Measurements from ENCODE around the gene KRT23.
A peak's percentile ranks its signal among the peaks of the same experiment; 100 is the strongest.

Gene KRT23

DNA sequence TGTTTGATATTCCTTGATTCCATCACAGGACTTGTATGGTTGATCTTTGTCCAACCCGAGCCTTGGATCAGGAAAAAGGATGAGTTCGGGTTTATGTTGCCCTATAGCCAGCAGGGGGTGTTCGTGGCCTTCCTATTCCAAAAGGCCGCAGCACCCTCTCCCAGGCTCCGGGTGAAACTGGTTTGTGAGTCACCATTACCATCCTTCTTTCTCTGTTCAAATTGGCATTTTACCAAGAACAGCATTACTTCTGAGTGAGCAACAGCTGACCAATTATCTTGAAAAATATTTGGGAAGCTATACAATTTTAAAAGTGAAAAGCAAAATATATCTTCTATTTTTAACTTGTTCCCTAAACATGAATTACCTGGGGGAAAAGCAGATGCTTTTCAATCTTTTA lies 28.1 kb downstream of the KRT23 start:
- peak; percentile 63 for DNase-seq (ENCODE audit: low spot score)

DNA sequence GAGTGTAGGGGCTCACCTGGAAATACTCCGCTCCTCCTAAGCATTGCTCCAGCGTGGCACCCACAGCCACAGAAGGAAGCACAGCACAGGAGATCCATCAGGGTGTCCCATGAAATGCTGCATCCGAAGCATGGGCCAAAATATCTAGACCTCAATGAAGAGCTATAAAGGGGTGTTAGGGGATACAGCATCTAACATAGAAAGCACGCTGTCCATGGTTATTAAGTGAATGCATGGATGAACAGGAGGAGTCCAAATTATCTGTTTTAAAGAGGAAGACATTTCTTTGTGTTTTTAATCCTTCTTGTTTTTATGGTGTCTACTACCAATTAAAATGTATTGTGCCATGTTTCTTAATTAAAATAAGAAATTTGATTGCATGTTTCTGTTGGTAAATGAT lies 30.8 kb downstream of the KRT23 start:
- no peak for DNase-seq (ENCODE audit: low spot score)

DNA sequence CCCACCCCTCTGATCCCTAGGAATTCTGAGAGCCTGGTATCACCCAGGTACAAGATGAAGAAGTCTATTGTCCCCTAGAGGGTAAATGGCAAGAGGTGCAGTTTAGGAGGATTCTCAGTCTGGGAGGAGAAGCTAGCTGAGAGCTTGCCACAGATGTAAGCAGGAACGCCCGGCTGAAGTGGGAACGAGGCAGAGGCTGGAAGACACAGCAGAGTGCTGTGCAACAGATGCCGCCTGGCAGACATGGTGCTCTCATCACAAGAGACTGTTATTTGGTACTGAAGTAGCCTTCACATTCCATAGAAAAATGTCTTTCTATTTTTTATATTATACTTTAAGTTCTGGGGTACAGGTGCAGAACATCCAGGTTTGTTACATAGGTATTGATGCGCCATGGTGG lies 32.1 kb downstream of the KRT23 start:
- DNase-seq (ENCODE audit: low spot score): no peak

DNA sequence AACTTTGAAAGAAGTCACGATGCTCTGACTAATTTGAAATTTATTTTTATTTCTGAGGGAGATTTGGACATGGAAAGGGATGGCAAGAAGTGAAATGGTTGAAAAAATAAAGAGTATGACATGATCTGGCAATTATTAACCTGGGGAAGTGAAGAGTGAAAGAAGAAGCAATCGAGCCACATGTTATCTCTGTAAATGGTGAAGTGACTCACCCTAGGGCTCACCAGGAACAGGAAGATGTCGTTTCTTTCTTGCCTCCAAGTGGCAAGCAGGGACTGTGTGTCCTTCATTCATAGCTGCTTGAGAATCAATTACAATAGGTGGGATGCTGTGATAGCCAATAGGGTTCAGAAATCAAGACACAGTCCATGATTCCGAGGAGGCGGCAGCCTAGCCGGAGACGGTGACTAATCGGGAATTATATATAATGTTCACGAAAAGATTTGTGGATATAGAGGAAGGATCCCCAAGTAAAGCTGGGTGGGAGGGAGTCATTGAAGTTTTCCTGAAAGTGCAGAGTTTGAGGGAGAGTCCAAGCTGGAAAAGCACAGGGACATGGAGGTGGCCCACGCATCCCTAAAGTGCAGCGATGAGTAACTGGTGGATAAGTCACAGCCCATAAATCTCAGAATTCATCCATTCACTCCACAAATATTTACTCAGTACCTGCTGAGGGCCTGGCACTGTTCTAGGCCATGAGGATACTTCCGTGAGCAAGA lies 34.2 kb downstream of the KRT23 start:
- DNase-seq (ENCODE audit: low spot score): no peak

DNA sequence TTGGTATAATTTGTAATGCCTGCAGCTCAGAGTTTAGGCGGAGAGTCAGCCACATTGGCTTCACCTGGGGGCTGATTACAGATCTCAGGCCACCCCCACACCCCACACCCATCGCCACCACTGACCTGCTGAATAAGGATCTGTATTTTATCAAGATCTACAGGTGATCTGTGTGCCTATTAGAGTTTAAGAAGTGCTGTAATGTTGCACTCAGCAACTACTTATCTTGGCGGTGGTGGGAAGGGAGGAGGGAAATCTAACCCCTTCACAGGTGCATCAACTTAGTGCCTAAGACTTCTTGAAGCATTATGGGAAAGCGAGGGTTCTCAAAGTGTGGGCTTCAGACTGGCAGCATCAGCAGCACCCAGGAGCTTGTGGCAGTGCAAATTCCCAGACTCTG lies 34.9 kb downstream of the KRT23 start:
- no peak for DNase-seq (ENCODE audit: low spot score)

DNA sequence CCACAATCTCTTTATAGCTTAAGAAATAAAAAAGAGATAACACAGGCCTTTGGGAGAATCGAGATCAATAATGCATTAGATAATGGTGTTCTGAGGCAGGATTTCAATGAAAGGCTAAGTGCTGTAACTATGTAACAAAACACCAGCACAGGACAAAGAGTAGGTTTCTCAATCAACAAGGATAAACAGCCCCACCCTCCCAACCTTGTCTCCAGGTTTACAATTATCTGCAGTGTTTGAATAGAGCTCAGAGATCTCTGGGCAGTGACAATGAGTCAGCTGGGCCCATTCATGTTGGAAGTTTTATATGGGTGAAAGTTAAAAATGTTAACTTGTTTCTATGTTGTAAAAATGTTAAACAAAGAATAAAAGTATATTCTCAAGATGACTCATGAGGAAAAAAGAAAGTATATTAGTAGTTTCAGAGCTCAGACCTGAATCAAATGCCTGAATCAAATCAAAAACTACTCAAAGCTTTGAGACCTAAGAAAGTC lies 35.4 kb downstream of the KRT23 start:
- DNase-seq (ENCODE audit: low spot score): no peak

DNA sequence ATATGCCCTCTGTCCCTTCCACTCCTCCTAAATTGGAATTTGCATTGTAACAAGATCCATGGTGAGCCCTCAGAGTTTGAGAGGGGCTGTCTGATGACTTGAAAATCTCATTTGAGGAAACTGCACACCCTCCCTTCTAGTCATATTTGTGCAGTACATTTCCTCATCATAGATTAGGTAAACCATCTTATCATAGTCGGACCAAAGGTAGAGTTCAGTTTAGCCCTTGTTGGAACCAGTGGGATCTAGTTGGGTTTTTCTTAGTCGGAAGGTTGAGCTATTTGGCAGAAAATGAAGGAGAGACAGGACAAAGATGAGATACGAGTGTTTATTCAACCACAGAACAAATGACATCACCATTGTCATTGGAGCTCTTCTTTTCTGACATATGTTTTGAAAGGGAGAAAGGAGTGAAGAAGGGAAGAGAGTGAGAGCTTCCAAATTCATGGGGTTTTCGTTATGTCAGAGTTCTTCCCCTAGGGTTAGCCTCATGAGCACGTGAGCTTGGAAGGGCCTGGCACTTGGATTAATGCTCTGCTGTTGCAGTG lies 36.6 kb downstream of the KRT23 start:
- DNase-seq (ENCODE audit: low spot score): no peak

DNA sequence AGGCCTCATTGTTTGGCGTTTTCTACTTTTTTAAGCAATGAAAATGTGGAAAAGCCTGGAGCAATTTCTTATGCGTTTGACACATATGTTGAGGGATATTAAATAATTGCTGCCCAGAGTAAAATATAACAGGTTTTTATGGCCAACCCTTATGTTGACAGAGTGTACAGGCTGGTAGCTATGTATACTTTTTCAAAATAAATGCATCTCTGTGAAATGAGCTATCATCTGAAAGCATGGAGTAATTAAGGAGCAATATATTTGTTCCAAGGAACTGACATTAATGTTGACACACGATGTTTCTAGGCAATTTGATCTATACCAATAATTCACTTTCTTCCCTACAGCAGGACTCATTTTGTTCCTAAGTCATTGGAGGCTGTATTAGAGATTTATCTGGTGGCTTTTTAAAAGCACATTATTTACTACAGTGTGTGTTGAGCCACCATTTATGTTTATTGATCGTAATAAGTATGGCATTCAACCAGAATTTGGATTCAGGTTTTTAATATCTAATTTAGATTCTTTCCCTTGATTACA lies 40.5 kb downstream of the KRT23 start:
- no peak for DNase-seq (ENCODE audit: low spot score)

DNA sequence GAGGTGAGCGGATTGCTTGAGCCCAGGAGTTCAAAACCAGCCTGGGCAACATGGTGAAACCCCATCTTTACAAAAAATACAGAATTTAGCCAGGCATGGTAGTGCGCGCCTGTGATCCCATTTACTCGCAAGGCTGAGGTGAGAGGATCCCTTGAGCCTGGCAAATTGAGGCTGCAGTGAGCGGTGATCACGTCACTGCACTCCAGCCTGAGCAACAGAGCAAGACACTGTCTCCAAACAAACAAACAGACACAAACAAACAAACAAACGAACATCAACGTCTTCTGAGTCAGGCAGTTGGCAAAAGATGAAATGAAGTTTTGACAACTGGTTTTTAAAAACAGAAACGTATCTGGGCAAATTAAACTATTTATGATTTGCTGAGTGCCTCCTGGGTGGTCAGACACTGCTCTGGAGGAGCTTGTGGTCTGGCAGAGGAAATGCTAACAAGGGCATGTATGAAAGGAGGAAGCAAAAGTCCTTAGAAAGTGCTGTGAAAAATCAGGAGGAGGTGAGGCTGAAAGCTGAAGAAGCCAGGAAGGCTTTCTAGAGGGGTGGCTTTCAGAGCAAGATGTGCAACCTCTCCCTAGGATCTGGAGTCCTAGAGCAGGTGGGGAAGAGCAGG lies 42.2 kb downstream of the KRT23 start:
- DNase-seq (ENCODE audit: low spot score): no peak

DNA sequence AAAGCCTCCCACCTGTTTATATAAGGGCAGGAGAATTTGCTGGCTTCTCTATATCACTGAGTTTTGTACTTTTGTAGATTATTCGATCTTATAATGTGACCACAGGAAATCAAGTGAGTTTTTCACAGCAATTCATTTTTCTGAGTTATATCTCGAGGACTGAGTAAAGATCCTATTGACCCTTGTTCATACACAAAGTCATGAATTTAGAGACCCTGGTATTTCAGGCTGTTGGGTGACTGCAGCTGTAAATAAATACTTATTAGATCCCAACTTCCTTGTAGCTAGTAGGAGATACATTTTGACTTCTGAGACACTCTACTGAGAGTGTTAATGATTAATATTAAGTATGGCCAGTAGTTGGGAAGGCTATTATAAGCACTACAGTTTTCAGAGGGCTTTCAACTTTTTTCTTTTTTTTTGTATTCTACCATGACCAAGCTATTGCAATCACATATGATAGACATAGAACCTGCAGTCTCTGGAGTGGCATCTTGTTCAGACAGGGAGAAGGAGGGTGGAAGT lies 49.2 kb downstream of the KRT23 start:
- DNase-seq (ENCODE audit: low spot score): no peak

DNA sequence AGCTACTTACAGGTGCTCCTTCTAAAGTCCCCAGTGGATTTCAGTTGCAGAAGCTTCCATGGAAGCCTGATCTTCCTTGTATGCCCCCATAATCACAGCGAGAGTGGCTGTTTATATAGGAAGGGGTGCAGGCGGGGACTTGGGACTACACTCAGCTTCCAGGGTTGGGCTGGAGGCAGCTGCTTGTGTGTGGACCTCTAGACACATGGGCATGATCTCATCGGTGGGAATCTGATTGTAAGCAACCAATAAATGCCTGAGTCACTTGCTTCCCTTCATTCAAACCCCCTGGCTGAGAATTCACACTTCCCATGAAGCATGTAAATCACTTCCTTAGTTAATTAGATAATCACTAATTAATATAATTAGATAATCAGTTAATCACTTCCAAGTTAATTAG lies 51.4 kb downstream of the KRT23 start:
- DNase-seq (ENCODE audit: low spot score): no peak

DNA sequence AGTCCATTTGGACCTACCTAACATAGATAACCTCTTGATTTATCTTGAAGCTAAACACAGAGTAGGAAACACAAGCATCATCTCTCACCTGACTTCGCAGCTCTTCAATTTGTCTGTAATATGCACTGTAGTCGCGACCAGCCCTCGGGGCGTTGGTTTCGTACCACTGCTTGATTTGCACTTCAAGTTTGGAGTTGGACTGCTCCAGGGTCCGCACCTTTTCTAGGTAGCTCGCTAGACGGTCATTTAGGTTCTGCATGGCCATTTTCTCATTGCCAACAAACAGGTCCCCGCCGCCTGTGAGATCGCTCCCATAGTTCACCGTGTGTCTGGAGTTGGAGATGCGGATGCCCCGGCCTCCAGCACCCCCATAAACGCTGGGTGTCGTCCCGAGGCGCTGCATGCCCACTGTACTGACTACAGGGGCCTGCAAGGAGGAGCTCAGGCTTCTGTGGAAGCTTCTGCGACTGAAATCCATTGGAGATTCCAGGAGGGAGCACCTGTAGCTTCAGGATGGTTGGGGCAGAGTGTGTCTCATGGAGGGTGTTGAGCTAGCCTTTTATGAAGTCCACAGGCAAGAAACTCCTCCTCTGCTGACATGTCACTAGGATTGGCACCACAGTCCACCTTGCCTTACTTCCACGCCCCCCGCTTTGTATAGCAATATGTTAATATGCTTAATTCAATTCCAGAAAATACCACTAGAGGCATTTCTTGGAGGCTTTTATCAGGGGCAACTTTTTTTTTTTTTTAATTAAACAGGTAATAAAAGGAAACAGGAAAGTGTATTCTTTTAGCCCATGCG lies 52.5 kb downstream of the KRT23 start, which contains the start of gene KRT20:
Gene KRT20 (minus strand): TSS at position 535 of the 805 bp plus-strand sequence. CDS start 57 bp downstream, at position 478.
- no peak for DNase-seq (ENCODE audit: low spot score)

DNA sequence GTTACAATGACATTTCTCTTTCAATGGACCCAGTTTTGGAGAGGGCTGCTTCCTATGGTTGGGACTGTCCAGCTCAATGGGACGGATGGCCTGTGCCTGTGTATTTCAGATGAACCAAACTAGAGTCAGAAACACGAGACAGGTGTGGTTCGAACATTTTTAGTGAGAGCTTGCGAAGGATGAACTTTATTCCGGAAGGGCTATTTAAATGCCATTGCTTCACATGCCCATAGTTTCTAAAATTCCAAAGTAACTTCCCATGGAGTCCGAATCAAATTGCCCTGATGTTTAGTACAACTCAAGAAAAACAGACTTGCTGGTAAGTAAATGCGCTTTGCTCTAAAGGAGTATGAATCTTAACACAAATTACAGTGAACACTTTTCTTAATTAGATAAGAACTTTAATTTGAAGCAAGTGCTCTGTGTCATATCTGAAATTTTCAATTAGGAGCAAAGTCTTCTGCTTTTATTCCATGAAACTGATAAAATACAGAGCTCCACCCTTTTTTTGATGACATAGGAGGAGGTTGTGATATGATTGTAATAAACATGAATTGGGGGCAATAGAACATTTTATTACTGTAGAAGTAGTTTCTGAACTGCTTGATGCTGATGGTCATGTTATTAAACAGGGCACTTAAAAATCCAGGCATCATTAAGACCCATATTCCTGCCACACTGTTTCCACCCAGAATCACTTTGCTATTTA lies 53.7 kb downstream of the KRT23 start:
- no peak for DNase-seq (ENCODE audit: low spot score)

DNA sequence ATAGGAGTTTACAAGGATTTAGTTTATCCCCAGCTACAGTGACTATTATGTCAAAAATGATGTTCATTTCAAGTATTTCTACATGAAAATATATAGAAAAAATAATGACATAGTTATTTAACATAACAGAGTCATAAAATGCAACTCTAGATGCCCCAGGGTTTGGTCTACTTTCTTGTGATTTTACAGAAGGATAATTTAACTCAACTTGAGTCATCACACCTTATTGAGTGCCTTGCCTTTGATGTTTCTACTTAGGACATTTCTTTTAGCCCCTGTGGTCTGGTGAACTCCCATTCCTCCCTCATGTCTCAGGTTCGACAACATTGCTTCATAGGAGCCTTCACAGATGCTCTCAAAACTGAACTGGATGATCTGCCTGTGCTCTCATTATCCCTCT lies 54.4 kb downstream of the KRT23 start:
- DNase-seq (ENCODE audit: low spot score): no peak

DNA sequence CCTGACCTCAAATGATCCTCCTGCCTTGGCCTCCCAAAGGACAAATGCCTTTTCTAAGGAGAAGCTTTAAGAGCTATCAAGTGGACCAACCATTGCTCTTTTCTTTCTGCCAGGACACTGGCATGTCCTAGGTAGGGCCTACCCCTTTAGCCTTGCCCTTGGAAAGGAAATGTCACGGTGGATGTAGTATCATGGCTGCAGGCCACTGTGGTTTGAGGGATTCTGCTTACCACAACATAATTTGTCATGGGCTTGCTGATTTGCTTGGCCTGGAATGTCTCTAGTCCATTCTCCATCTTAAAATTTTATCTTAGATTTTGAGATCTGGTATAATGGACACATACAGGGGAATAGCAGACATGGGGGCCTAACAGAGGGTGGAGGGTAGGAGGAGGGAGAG lies 58.4 kb downstream of the KRT23 start:
- no peak for DNase-seq (ENCODE audit: low spot score)

DNA sequence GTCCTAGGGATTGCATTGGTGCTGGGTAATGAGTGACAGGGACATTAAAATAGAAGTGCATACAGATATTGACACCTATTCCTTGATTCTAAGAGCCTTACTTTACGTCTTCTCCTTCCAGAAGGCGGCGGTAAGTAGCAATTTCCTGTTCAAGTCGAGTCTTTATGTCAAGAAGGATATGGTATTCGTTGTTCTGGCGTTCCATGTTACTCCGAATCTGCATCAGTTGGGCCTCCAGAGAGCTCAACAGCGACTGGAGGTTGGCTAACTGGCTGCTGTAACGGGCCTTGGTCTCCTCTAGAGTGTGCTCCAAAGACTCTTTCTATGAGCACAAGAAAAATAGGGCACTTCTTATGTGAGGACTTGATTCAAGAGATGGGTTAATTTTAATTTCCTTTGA lies 59.4 kb downstream of the KRT23 start:
- DNase-seq (ENCODE audit: low spot score): no peak

DNA sequence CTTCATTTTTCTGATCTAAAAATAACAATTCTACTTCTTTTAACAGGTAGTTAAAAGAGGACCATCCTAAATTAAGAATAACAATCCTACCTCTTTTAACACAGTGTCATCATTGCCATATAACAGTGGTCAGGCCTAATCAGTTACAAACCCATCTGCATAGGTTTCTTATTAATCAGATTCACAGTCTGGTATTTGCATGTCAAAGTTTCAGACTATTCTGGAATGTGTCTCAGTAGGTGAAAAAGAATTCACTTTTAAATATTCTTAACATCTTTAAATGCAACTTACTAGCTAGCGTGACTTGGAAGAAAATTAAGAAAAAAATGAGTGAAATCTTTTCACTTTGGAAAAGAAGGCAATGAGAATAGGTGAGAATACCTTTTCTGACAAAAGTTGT lies 63.6 kb downstream of the KRT23 start:
- DNase-seq (ENCODE audit: low spot score): no peak

DNA sequence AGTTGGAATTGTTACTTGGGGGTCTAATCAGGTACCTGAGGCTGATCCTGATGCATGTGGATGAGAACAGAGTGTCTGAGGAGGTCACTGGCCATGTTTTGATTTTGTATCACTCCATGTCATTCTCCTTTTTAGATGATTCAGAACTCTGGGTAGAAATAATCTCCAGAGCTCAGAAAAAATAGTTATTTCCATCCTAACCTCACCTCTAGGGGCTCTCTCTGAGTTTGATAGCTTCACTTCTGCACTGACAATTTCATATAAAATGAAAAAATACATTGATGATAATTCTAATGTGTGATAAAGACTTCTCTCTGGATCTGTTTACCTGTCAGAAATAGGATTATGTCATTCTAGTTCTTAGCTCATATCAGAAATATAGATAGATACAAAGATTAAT lies 64.2 kb downstream of the KRT23 start:
- DNase-seq (ENCODE audit: low spot score): no peak

Data from germinal center (tissue), 1 donor.